OCI-LY7 (cell line): ENCODE measurements around the gene EFNA4.
A peak's percentile ranks its signal among the peaks of the same experiment; 100 is the strongest.

Source experiments
- EZH2phosphoT487 ChIP-seq: fragments of 200-600 bp; sonication (generic); IDR thresholded peaks from 2 replicates; pipeline ENCODE4 v1.6.1; 2018; ENCODE audit warnings: low read depth, borderline replicate concordance, mild to moderate bottlenecking, mixed run types, antibody characterized with exemption, low read length, moderate library complexity, mixed read lengths
- TF ChIP-seq, protein P1 (sequence below): fragments of 200-600 bp; sonication (generic); conservative IDR thresholded peaks from 2 replicates; pipeline ENCODE4 v1.5.1; 2014; ENCODE audit warnings: mild to moderate bottlenecking, antibody characterized with exemption, low read length, moderate library complexity, mixed read lengths

DNA sequence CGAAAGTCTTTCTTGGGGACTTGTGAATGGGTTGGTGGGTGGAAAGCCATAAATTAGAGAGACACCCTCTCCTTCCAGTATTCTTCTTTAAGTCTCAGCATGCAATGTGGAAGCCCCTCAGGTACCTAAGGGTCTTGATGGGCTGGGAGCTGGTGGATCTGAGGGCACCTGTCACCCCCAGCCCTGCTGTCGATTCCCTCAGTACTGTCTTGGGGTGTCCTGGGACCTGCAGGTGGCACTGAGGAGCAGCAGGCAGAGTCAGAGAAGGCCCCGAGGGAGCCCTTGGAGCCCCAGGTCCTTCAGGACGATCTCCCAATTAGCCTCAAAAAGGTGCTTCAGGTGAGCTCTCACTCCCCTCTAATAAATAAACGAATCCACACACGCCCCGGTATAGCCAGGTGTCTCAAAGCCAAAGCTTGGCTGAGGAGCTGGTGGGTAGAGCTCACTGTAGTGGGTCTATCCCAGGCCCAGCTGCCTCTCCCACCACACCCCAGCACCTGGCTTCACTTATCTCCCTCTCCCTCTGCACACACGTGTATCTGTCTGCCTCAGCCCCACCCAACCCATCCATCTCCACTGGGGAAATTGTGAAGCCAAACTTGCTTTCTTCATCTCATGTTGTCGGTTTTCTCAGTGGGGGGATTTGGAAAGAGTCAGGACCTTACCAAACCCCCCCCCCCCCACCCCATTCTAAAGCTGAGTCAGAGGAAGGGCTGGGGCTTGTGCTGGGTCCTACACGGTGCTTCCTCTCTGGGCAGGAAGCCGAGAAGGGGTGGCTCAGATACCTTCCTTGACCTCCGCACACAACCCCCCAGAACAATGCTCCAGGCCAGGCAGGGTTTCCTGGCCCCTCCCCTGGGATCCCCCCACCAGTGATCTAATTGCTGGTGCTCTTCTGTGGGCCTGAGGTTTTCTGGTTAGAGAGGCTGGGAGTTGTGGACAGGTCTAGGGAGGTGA, 10.8 kb upstream of the EFNA4 start:
- TF ChIP-seq, protein P1, sequence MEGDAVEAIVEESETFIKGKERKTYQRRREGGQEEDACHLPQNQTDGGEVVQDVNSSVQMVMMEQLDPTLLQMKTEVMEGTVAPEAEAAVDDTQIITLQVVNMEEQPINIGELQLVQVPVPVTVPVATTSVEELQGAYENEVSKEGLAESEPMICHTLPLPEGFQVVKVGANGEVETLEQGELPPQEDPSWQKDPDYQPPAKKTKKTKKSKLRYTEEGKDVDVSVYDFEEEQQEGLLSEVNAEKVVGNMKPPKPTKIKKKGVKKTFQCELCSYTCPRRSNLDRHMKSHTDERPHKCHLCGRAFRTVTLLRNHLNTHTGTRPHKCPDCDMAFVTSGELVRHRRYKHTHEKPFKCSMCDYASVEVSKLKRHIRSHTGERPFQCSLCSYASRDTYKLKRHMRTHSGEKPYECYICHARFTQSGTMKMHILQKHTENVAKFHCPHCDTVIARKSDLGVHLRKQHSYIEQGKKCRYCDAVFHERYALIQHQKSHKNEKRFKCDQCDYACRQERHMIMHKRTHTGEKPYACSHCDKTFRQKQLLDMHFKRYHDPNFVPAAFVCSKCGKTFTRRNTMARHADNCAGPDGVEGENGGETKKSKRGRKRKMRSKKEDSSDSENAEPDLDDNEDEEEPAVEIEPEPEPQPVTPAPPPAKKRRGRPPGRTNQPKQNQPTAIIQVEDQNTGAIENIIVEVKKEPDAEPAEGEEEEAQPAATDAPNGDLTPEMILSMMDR = peak; percentile 67
- TF ChIP-seq EZH2phosphoT487 = no peak
